HG02884 (cell line): ENCODE results near the gene C3orf38.
"Not testable (repeated sequence)": the region's sequence is repeated elsewhere in the genome, so short reads cannot be mapped to it uniquely, and the experiment has no call there.

Source experiments
- ATAC-seq: cut with Tn5 transposase; IDR thresholded peaks from one replicate; pipeline ENCODE4 v1.9.1; 2021; ENCODE audit warnings: mild to moderate bottlenecking, moderate library complexity; ENCODE audit not compliant: unreplicated experiment

Gene C3orf38

GRCh38 chr3:88151358-88151757, 1.6 kb downstream of the C3orf38 start:
- no peak for ATAC-seq

DNA sequence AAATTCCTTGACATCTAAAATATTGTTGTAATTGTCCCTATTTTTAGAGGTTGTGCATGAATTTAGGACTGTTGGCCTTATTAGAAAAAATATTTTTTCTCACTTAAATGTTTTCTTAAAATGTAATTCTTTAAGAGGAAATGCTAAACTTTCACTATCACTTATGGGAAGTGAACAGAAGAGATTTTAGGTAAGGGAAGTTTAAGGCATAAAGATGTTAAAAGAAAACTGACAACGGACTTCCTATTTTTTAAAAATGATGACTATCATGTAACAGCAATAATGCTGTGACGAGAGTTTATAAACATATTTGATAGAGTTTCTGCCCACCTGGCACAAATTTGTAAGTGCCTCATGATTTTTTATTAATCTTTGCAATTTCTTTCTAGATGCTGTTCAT, 3.1 kb downstream of the C3orf38 start:
- no peak for ATAC-seq

GRCh38 chr3:88166419-88166971, 16.7 kb downstream of the C3orf38 start:
- ATAC-seq = no peak

- ATAC-seq = no peak
Observed at GRCh38 chr3:88167173-88167572, 17.4 kb downstream of the C3orf38 start.

DNA sequence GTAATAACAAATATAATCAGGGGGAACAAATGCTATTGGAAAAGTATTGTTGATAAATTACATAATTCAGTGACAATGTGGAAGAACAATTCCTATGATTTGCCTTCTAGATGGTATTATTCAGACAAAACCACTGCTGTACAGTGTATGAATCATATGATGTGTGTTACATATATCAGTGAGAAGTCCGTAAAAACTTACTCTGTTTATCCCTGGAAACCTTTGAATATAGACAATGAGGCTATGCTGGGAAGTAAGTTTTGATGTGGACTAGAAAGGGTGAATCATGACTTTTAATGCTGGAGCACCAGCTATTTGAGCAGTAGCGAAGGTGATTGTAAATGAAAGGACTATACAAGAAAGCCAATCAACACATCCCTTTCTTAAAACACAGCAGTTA, 17.9 kb downstream of the C3orf38 start:
- no peak for ATAC-seq

DNA sequence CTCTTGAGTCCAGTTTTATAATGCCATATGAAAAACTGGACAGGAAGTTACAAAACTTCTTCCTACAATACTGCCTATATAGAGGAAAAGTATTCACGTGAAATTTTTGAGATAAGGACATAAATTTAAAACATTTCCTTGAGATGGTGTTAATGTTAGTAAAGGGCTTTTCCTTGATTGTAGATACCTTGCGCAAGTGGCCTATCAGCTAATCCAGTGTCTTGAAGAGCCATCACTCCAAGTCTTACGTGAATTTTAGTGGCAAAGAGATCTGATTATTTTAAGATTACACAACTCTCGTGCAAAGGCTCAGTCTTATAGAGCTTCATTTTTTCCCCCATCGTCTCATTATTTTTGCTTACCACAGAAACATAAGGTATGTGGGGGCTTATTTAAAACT, 18.4 kb downstream of the C3orf38 start:
- no peak for ATAC-seq

- peak; percentile 93 for ATAC-seq
Observed at GRCh38 chr3:88180398-88180999, 30.7 kb downstream of the C3orf38 start.

DNA sequence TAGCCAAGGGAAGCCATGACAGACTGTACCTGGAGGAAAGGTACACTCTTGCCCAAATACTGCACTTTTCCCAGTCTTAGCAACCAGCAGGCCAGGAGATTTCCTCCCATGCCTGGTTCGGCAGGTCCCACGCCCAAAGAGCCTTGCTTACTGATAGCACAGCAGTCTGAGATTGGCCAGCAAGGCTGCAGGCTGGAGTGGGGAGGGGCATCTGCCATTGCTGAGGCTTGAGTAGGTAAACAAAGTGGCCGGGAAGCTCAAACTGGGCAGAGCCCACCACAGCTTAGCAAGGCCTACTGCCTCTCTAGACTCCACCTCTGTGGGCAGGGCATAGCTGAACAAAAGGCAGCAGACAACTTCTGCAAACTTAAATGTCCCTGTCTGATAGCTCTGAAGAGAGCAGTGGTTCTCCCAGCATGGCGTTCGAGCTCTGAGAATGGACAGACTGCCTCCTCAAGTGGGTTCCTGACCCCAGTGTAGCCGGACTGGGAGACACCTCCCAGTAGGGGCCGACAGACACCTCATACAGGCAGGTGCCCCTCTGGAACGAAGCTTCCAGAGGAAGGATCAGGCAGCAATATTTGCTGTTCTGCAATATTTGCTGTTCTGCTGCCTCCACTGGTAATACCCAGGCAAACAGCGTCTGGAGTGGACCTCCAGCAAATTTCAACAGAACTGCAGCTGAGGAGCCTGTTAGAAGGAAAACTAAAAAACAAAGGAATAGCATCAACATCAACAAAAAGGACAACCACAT, 32.6 kb downstream of the C3orf38 start:
- not testable (repeated sequence) for ATAC-seq

- no peak for ATAC-seq
Observed at GRCh38 chr3:88188436-88188835, 38.7 kb downstream of the C3orf38 start.

DNA sequence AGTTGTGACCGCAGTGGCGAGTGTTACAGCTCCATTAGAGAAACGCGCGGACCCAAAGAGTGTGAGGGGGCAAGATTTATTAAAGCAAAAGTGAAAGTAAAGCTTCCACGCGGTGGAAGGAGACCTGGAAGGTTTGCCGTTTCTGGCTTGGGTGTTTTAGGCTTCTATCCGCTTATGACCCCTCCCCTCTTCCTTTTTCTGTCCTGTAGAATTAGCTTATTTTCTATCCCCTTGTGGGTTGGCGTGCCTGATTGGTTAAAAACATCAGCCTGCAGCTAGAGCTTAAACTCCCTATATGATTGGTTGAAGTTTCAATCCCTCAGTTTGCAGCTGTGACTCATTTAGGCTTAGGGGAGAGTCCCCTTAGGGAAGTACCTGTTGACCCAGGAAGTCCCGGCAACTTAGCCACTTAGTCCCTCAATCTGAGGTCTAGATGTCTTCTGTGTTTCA, 39.6 kb downstream of the C3orf38 start:
- ATAC-seq = peak; percentile 88

GRCh38 chr3:88191872-88192409, 42.2 kb downstream of the C3orf38 start:
- ATAC-seq = no peak

GRCh38 chr3:88192631-88193030, 42.9 kb downstream of the C3orf38 start:
- no peak for ATAC-seq

DNA sequence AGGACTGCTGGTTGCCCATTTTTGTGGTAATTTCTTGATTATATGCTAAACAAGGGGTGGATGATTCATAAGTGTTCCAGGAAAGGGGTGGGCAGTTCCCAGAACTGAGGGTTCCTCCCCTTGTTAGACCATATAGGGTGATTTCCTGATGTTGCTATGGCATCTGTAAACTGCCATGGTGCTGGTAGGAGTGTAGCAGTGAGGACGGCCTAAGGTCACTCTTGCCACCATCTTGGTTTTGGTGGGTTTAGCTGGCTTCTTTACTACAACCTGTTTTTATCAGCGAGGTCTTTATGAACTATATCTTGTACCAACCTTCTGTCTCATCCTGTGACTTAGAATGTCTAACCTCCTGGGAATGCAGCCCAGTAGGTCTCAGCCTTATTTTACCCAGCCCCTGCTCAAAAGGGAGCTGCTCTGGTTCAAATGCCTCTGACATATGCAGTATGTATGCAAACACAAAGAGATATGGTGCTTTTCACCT, 46.2 kb downstream of the C3orf38 start:
- ATAC-seq = no peak

DNA sequence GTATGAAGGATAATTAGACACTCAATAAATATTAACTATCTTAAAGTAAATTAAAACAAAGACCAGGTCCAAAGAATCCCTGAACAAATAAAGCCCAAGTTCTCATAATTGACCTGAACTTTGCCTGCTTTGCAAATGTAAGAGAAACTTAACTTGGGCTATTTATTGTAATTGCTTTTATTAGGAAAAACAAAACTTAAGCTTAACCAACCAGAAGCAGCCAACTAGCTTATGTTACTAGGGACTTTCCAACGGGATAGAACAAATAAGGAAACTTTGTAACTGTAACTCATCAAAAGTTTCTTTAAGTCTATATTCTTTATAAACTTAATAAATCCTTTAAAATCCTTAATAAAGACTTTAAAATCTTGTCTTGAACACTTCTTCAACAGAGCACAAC, 48.4 kb downstream of the C3orf38 start:
- no peak for ATAC-seq

DNA sequence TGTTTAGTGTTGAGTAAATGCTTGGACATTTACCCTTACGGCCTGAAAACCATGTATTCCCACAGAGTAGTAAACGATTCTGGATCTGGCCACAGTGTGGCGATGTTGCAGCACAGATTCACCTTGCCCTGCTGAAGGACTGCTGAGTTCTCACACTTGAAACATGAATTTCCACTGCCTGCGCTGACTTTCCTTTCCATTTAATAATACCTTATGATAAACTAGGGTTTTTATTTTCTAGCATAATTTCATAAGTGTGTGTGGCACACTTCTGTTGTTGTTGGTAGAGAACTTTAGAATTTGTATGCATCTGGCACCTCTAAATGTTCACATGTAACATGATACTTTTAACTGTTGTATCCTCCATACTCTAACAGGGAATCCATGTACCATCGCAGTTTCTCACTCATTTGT, 53.9 kb downstream of the C3orf38 start:
- ATAC-seq = peak; percentile 97
